Progenitor cell of endocrine pancreas (in vitro differentiated cells): ENCODE data around the gene PRADC1. TPM values are rescaled to one million over a fixed set of nuclear protein-coding genes. Genes with fewer than 3 reads are reported as not detected.

Source experiments
- DNase-seq: peaks from one replicate; pipeline ENCODE4 v3.0.0; 2021; ENCODE audit warnings: low spot score; ENCODE audit not compliant: unreplicated experiment
- H3K27ac Mint-ChIP-seq: 2 replicates; pipeline ENCODE4 v1.8.0; 2021; ENCODE audit warnings: mild to moderate bottlenecking, moderate library complexity, mixed read lengths
- H3K27me3 Mint-ChIP-seq: 2 replicates; pipeline ENCODE4 v1.8.0; 2021; ENCODE audit warnings: mixed read lengths
- H3K36me3 Mint-ChIP-seq: 2 replicates; pipeline ENCODE4 v1.8.0; 2022; ENCODE audit warnings: mixed read lengths; ENCODE audit not compliant: insufficient read depth
- H3K4me1 Mint-ChIP-seq: 2 replicates; pipeline ENCODE4 v1.8.0; 2021; ENCODE audit warnings: low read depth, mixed read lengths
- H3K4me3 Mint-ChIP-seq: 2 replicates; pipeline ENCODE4 v1.8.0; 2021; ENCODE audit warnings: low read depth, mild to moderate bottlenecking, moderate library complexity, mixed read lengths
- H3K9me3 Mint-ChIP-seq: 2 replicates; pipeline ENCODE4 v1.8.0; 2021; ENCODE audit warnings: low read depth, mixed read lengths
- long read RNA-seq: library from polyadenylated mRNA; unstranded; transcript quantifications from one replicate; pipeline ENCODE4 v2.0.0, GENCODE V29; 2020
- total RNA-seq: library from RNA; stranded (reverse); gene quantifications from 2 replicates; pipeline ENCODE4 v1.2.1, GENCODE V29; 2021
- TF ChIP-seq, protein P1 (sequence below): fragments of 200-600 bp; sonication (generic); IDR thresholded peaks from one replicate; pipeline ENCODE4 v1.5.0; 2021; ENCODE audit warnings: antibody characterized with exemption, mild to moderate bottlenecking; ENCODE audit not compliant: unreplicated experiment

The PRADC1 gene
- 9.8 and 10.2 TPM in 2 replicates for total RNA-seq
- long read RNA-seq: 0 reads

DNA sequence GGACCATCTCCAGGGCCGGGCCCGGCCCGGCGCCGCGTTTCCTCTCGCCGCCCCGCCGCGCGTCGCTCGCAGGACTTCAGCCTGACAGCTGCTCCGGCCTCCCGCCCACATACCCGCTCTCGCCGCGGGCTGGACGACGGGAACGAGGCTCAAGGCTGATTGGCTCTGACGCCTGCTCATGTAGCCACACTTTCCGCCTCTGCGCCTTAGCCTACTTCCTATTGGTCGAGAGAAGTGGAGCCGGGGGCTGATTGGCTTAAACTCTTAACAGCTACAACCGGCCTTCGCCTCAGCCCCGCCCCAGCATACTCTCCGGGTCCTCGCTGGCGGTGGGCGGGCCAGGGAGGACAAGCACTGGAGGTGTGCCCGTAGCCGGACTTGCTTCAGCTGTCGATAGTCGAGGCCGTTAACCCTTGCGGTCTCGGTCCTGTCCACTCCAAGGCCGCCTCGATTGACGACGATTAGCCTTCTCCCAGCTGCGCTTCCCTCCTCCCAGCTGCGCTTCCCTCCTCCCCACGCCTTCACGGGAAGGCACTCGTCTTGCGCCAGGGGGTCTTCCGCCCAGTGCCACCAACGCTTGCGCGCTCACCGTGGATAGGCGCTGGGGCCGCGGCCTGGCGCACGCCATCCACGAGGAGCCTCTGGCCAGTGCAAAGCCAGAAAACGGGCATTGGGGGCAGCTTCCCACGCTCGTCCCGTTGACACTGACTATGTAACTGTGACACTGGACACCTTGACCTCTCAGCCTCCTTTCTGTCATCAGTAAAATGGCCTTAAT, at the start of gene PRADC1:
Gene PRADC1 (minus strand): TSS at position 86 of the 778 bp plus-strand sequence. CDS start 79 bp downstream, at position 7.
- Mint-ChIP-seq H3K4me1 (peaks cover 12% of the 10 kb centered on the region), H3K27me3 (no peaks in the 10 kb centered on the region), H3K36me3 (peaks cover 2% of the 10 kb centered on the region), H3K4me3 (peak within 1 kb of the TSS; percentile 94), H3K27ac (peak within 1 kb of the TSS; percentile 98), H3K9me3 (no peaks in the 10 kb centered on the region)
- peak; percentile 96 for DNase-seq
- TF ChIP-seq, protein P1, sequence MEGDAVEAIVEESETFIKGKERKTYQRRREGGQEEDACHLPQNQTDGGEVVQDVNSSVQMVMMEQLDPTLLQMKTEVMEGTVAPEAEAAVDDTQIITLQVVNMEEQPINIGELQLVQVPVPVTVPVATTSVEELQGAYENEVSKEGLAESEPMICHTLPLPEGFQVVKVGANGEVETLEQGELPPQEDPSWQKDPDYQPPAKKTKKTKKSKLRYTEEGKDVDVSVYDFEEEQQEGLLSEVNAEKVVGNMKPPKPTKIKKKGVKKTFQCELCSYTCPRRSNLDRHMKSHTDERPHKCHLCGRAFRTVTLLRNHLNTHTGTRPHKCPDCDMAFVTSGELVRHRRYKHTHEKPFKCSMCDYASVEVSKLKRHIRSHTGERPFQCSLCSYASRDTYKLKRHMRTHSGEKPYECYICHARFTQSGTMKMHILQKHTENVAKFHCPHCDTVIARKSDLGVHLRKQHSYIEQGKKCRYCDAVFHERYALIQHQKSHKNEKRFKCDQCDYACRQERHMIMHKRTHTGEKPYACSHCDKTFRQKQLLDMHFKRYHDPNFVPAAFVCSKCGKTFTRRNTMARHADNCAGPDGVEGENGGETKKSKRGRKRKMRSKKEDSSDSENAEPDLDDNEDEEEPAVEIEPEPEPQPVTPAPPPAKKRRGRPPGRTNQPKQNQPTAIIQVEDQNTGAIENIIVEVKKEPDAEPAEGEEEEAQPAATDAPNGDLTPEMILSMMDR: no peak

DNA sequence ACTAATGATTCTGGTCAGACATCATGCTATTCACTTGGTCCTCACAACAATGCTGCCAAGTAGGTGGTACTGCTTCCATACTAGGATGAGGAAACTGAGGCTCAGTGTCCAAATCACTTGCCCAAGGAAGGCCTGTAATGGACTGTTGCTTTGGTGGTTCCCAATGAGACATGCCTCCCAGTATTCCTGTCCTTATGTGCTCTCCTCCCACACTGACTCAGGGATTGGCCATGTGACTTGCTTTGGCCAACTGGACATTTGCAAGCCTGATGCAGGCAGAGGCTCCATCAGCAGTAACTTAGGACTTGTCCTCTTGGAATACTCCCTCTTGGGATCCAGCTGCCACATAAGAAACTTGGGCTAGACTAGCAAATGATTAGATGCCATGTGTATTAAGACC, 48.2 kb upstream of the PRADC1 start:
- peaks cover 28% of the 10 kb centered on the region for H3K27me3 Mint-ChIP-seq
- H3K4me1 Mint-ChIP-seq: no peaks in the 10 kb centered on the region
- no peak overlapping the region for H3K4me3 Mint-ChIP-seq
- no peaks in the 10 kb centered on the region for H3K9me3 Mint-ChIP-seq
- TF ChIP-seq, protein P1: no peak
- no peak for DNase-seq
- H3K27ac Mint-ChIP-seq: no peak overlapping the region
- no peaks in the 10 kb centered on the region for H3K36me3 Mint-ChIP-seq

DNA sequence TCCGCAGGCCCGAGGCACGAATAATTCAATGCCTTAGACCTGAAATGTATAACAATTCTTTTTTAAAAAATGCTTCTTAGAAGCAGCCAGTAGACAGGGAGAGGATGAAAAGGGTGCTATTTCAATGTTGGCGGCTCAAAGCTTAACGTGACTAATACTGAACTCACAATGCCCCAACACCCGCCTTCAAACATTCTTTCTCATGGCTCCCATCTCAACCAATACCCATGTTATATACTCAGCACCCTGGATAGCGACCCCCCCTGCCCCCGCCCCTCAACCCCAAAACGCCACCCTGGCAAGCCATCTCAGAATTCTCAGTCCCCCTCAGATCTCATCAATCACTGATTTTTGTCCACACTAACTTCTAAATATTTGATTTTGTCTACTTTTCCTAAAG, 46.8 kb upstream of the PRADC1 start:
- Mint-ChIP-seq H3K4me3 (no peak overlapping the region), H3K9me3 (no peaks in the 10 kb centered on the region), H3K27me3 (peaks cover 15% of the 10 kb centered on the region), H3K36me3 (no peaks in the 10 kb centered on the region), H3K4me1 (no peaks in the 10 kb centered on the region), H3K27ac (no peak overlapping the region)
- TF ChIP-seq, protein P1: no peak
- DNase-seq: no peak

DNA sequence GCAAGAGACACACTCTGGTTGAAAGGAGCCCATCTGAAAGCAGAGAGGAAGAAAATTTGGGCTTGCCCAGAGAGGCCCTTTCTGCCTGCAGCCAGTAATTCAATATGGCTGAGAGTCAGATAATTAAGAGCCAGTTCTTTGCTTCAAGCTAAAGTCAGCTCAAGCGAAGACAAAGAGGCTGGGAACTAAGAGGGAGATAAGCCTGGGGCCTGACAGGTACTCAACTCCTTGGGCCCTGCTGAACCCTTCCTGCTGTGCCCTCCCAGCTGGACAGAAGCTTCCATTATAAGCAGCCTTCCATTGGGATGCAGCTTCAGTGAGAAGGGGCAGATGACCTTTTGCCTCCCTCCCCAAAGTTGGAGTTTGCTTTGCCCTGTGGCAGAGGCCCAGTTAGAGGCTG, 39.2 kb upstream of the PRADC1 start:
- TF ChIP-seq, protein P1: no peak
- no peak for DNase-seq
- peaks cover 3% of the 10 kb centered on the region for H3K4me1 Mint-ChIP-seq
- H3K27me3 Mint-ChIP-seq: peaks cover 39% of the 10 kb centered on the region
- H3K36me3 Mint-ChIP-seq: no peaks in the 10 kb centered on the region
- H3K9me3 Mint-ChIP-seq: no peaks in the 10 kb centered on the region
- no peak overlapping the region for H3K27ac Mint-ChIP-seq
- no peak overlapping the region for H3K4me3 Mint-ChIP-seq

DNA sequence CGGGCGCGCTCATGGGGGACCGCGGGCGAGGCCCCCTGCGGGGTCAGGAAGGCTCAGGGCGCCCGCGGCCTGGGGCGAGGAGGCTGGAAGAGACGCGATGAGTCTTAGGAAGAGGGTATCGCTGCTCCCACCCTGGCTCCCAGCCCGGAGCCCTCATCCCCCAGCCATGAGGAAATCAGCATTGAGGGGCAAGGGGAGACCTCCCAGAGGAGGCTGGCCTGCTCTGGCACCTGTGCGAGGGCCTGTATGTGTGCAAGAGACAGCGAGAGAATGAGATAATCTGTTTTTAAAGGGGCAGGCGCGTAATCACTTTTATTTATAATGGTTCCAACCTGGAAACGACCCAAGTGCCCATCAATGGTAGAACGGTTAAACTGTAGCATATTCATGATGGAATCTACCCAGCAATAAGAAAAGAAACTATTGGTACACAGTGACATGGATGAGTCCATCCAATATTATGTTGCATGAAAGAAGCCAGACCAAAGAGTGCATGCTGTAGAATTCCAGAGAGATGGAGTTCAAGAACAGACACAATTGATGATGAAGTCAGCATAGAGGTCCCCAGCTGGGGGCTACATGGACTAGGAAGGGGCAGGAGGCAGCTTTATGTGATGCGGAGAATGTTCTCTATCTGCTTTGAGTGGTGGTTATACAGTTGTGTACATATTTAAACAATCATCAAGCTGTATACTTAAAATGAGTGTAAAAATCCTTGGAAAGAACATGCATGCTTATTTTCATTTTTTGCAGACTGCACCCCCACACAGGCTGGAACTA, 36.8 kb upstream of the PRADC1 start:
- Mint-ChIP-seq H3K4me3 (no peak overlapping the region), H3K4me1 (peaks cover 3% of the 10 kb centered on the region), H3K36me3 (no peaks in the 10 kb centered on the region), H3K27ac (no peak overlapping the region), H3K27me3 (peaks cover 46% of the 10 kb centered on the region), H3K9me3 (no peaks in the 10 kb centered on the region)
- TF ChIP-seq, protein P1: no peak
- DNase-seq: no peak
